ENCODE measurements around the gene GDPD4. TPM values are rescaled to one million over a fixed set of nuclear protein-coding genes. Genes with fewer than 3 reads are reported as not detected.
A peak's percentile ranks its signal among the peaks of the same experiment; 100 is the strongest.

GDPD4 gene
- total and polyA plus RNA-seq, 2 of the 4 experiments (the other 2 are of a cell fraction) = not detected

DNA sequence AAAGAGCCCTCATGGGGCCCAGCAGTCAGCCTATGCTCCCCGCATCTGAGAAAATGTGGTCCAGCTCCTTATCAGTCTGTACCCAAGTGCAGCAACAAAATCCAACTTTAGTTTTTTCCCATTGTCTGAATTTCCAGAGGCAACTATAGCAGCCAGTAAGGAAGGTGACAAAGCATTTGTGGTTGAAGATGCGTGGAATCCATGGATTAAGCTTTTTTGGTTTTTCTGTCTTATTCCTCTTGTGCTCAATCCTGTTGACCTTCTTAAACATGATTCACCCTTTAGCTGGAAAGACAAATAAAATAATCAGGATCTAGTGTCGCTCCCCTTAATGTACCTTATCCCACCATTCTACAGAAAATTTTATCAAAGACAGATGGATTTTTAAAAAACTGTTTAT is 14.3 kb downstream of the GDPD4 start:
- Histone ChIP-seq H3K4me1 (ENCODE audit: control insufficient read depth, insufficient read depth, low read length) (peaks cover 12% of the 10 kb centered on the region), H3K9me1 (ENCODE audit: insufficient read depth, low read length) (peaks cover 8% of the 10 kb centered on the region), H3K9ac (ENCODE audit: low read depth, low read length) (no peak overlapping the region), H3K56ac (ENCODE audit: extremely low read depth, insufficient read depth, low read length) (no peak overlapping the region), H2AK9ac (replicated peaks; ENCODE audit: low read depth, low read length, poor library complexity) (peak overlapping the region; percentile 6), H3K4ac (ENCODE audit: low read depth, low read length) (peak overlapping the region; percentile 18; the same call in 1 of the 2 replicates), H3K79me1 (ENCODE audit: low read depth in 1 of 2, low read length in 2 of 2) (no peaks in the 10 kb centered on the region), H3K14ac (replicated peaks; ENCODE audit: low read depth, low read length) (peak overlapping the region; percentile 5; the same call in 1 of the 2 replicates), H3K4me2 (ENCODE audit: low read depth, low read length) (no peak overlapping the region; the same call in 1 of the 2 replicates), H2BK120ac (ENCODE audit: low read depth, low read length) (peak overlapping the region; percentile 38), H2BK15ac (ENCODE audit: low read depth, low read length) (0 out of 3 replicates have a peak overlapping the region, but pooled peaks have one; percentile 18), H2BK20ac (ENCODE audit: low read depth, low read length) (peak overlapping the region; percentile 41; the same call in 1 of the 2 replicates), H3K36me3 (ENCODE audit: control insufficient read depth, insufficient read depth, low read length) (no peaks in the 10 kb centered on the region), H4K91ac (ENCODE audit: insufficient read depth, low read depth, low read length) (peak overlapping the region; percentile 1; the same call in 1 of the 2 replicates), H2AFZ (replicated peaks; ENCODE audit: low read length, poor library complexity) (no peak overlapping the region), H2AK5ac (ENCODE audit: low read depth, low read length) (peak overlapping the region; percentile 42), H4K20me1 (ENCODE audit: insufficient read depth, low read length) (no peaks in the 10 kb centered on the region), H2BK5ac (ENCODE audit: low read depth, low read length, poor library complexity, severe bottlenecking) (peak overlapping the region; percentile 55), H3K23ac (ENCODE audit: low read depth, low read length) (no peak overlapping the region), H3K27me3 (ENCODE audit: control insufficient read depth, insufficient read depth, low read length) (no peaks in the 10 kb centered on the region), H4K8ac (ENCODE audit: low read depth in 2 of 2, low read length in 2 of 2) (peak overlapping the region in 1 of 2 experiments; percentile 13; a peak in 2 of 4 replicates), H3K18ac (ENCODE audit: low read depth, low read length) (peak overlapping the region; percentile 34; the same call in 1 of the 2 replicates), H3K4me3 (ENCODE audit: insufficient read depth, low read depth, low read length) (no peak overlapping the region), H4K5ac (ENCODE audit: low read depth, low read length) (peak overlapping the region; percentile 9; the same call in 1 of the 2 replicates), H3K27ac (ENCODE audit: insufficient read depth, low read length) (no peak overlapping the region), H3K9me3 (ENCODE audit: control insufficient read depth, insufficient read depth, low read length) (no peaks in the 10 kb centered on the region)
- no TSS peak for BruUV-seq (replicated peaks)
- dilution Hi-C loops (cut with HindIII; ENCODE audit: low sequenced_read_pairs, unreplicated experiment) = no loop called here
- WGBS, 2 experiments (ENCODE audit: extremely low coverage in 2 of 2, insufficient read length in 1 of 2) = no CpG with 5 or more reads among the region's 3 CpGs
- intact Hi-C loops (cut with micrococcal nuclease) = no loop called here
- TF ChIP-seq RCOR1 (IDR thresholded peaks at IDR 0.05; ENCODE audit: insufficient replicate concordance, low read length) = no peak
- no peak for TF ChIP-seq MAZ (IDR thresholded peaks at IDR 0.05; ENCODE audit: borderline replicate concordance, low read depth, low read length)
- no peak for TF ChIP-seq SMC3 (IDR thresholded peaks at IDR 0.05; ENCODE audit: low read depth, low read length)
- ChIA-PET POLR2A (ENCODE audit: unreplicated experiment) (no interaction called here), CTCF (interaction anchor here (0.6 kb wide), 1 partner anchor 904 kb away, joined by 4 read pairs; no protein-coding TSS in a partner anchor)
- ATAC-seq (ENCODE audit: low read depth) (peak; percentile 40), DNase-seq (peak; percentile 26)
- in situ Hi-C loops (cut with MboI; ENCODE audit: low sequenced_read_pairs) = no loop called here
